ENCODE results near the gene FBXL7.

The FBXL7 gene

DNA sequence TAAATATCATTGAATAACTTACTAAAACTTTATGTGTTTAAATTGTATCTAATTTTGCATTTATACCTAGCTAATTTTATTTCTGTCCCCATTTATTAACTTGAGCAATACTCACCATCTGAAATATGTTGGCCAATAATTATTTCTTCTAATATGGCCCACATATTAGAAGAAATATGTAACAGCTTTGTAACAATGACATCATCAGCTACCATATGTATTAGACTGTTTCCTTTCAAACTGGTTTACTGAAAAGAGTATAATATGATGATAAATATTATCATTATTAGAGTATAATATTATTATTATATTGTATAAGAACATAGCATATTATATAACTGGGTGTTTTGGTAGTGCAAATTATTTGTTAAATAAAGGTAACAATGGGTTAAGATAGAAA lies 220.5 kb downstream of the FBXL7 start:
- DNase-seq = no peak

DNA sequence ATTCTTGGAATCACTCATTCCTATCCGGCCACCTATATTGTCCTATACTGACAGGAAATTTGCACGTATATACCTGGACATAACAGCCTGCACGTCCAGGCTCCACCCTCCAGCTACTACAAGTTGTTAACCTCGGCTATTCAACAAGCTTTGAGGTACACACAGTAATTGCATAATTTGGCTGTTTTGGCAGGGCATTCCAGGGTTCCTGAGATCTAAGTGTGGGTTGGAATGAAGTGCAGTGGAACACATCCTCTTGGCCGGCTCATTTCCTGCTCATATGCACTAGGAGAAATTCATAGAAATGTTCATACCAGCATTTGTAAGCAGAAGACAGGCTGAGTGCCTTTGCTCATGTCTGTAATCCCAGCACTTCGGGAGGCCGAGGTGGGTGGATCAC lies 222.3 kb downstream of the FBXL7 start:
- no peak for DNase-seq

GRCh38 chr5:15727375-15727774 lies 227.4 kb downstream of the FBXL7 start:
- DNase-seq = no peak

GRCh38 chr5:15728811-15729210 lies 228.8 kb downstream of the FBXL7 start:
- no peak for DNase-seq

- DNase-seq = no peak
These were observed 231.7 kb downstream of the FBXL7 start for GRCh38 chr5:15731699-15732098.

DNA sequence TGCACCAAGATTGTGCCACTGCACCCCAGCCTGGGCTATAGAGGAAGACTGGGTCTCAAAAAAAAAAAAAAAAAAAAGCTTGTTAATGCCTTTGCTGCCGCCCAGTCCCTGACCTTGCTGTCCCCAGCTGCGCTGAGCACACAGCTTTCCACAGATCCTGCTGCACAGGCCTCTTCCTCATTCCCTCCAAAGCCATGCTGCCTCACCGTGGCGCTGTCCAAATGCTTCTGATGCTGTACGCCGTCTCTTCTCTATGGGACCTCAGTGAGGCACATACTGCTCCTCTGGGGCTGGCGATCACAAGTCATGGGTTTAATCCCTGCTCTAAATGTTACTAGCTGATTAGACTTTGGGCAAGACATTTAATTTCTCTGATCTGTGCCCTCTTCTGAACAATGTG lies 234.1 kb downstream of the FBXL7 start:
- DNase-seq = no peak

GRCh38 chr5:15737036-15737821 lies 237.2 kb downstream of the FBXL7 start:
- DNase-seq = no peak

DNA sequence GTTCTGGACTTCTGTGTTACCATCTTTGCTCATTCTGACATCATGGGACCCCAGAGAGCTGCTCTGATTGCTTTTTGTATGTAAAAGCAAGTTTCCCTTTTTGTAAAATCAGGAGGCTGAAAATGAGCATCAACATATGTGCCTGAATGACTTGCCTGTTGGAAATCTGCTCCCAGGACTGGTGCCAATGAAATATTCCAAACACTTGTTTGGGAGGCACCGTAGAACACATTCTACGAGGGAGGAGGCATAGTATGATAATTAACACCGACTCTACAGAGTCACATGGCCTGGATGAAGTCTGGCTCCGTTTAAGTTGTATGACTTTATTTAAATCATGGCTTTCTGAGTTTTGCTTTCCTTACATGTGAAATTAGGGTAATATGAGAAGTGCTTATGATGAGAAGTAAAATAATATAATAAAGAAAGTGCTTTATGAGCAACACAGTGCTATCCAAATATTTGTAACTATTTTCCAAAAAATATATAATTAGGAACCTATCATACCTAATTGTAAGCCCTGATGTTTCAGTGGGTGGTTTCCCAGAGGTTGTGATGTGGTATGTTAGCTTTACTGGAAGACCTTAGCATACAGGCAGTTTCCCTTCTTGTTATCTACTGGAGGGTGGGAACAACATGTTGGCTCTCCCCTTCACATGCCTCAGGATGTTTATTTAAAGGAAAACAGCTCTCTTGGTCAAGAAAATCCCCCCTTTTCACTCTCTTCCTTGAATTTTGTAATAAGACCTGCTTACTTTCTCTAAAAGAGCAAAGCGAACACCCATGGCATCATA lies 238.1 kb downstream of the FBXL7 start:
- DNase-seq = no peak

GRCh38 chr5:15740383-15740782 lies 240.4 kb downstream of the FBXL7 start:
- DNase-seq = no peak

GRCh38 chr5:15741591-15741990 lies 241.6 kb downstream of the FBXL7 start:
- DNase-seq = no peak

DNA sequence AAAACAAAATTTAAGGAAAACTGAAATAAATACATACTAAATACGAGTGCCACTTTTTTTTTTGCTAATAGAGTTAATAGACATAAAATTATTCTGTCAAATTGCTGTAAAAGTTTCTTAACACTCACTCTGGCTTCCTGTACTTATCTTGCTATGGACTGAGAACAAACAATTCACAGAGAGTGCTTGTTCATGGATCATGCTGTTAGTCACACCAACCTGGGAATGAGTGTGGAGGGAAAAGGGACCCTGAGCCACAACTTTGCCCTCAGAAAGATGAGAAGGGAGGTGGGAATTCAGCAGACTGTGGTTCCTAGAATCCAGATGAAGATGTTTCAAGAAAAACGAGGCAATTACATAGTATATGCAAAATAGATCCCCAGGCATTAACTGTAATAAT lies 246.9 kb downstream of the FBXL7 start:
- DNase-seq = no peak

- DNase-seq = no peak
These were observed 248.3 kb downstream of the FBXL7 start for GRCh38 chr5:15748266-15748665.

DNA sequence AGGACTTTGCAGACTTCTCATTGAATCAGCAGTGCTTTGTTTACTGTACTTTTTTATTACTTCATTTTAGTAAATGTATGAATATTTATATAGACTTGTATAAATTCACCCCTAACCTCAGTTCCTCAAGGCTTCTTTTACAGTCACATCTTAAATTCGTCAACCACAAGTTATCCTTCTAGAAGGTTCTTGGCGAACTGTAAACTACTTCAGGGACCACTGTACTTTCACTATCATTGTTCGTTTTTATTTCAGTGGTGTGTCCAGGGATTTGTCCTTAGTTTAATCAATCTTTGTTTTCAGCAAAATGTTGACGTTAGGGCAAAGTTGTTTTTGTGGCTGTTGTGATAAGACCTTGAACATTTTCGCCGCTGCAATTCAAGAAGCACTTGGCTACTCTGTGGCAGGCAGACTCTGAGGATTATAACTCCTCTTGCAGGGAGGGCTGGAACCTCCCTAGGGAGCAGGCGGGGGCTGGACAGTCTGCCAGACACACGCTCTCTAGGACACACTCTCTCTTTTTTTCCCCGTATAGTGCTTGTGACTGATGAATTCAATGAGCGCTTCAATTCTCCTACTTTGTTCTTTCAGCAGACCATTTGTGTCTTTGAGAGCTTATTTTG lies 252.8 kb downstream of the FBXL7 start:
- DNase-seq = no peak

- no peak for DNase-seq
These were observed 253.8 kb downstream of the FBXL7 start for GRCh38 chr5:15753752-15754151.

DNA sequence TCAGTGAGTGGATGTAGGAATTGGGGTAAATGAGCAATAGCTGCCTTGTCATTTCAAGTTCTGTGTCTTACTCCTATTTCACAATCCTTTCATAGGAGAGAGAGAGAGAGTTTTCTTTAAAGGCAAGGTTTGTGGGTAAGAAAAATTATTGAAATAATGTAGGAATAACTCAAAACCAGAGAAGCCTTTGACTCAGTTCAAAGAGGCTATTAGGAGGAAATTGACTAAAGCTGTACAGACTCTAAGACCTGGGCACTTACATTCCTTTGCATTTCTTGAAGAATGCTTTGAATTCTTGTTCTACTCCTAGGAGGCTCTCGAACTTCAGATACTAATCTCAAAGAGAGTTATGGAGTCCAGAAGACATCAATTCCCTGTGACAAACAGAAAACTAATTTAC lies 257.1 kb downstream of the FBXL7 start:
- DNase-seq = no peak

DNA sequence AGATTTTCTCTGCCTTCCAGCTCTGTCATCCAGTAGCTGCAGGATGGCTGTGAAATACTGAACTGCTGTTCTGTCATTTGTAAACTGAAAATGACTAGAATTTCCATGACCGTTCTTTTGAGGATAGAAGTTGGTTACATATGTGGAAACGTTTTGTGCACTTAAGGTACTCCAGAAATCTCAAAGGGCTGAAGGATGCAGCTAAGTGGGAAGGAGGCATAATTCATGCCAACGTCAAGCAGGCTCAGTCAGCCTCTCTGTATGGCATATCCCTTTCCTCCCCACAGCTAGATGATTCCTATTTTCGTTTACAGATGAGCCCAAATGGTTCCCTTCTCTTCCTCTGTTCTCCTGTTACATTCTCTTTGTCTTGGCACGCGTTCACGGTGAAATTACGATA lies 257.6 kb downstream of the FBXL7 start:
- DNase-seq = no peak

DNA sequence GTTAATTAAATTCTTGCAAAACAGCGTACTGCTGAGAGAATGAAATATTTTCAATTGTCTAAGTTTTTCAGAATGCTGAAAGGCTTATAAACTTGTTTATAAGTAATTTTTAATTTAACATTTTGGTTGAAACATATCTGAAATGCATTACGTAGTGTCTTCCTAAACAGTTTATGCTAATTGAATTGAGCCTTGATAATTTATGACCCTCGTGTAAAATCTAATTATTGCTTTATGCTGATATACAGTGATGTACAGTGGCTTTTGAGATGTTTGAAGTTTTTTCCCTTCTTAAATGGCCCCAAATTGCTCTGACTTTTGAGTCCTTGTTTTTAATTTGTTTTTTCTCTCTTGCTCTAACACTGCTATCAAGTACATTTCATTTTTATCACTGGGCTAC lies 262.7 kb downstream of the FBXL7 start:
- DNase-seq = no peak

- DNase-seq = no peak
These were observed 263.8 kb downstream of the FBXL7 start for GRCh38 chr5:15763754-15764153.

- no peak for DNase-seq
These were observed 269.0 kb downstream of the FBXL7 start for GRCh38 chr5:15768936-15769335.

- DNase-seq = no peak
These were observed 272.2 kb downstream of the FBXL7 start for GRCh38 chr5:15772131-15772530.

- no peak for DNase-seq
These were observed 274.7 kb downstream of the FBXL7 start for GRCh38 chr5:15774632-15775031.

- no peak for DNase-seq
These were observed 276.4 kb downstream of the FBXL7 start for GRCh38 chr5:15776346-15776745.

DNA sequence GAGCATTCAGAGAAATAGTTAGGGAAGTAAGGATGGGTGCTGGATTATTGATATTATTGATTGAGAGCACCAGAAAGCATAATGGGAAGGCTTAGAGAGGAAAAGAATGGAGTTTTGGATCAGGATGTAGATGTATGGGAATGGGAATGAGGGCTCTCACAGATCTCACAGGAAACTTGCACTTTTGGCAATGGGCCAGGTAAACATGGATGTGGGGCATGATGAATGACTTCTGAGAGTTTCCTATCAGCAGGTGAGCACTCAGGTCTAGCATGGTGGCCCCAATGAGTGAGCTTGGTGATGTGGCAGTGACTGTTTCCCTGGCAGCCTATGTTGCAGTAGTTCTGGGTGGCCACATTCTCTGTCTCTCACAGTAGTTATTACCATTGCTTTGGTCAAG lies 283.8 kb downstream of the FBXL7 start:
- no peak for DNase-seq

GRCh38 chr5:15785531-15785981 lies 285.6 kb downstream of the FBXL7 start:
- no peak for DNase-seq

Measured in stimulated activated CD4-positive, alpha-beta T cell treated with anti-CD3 and anti-CD28 coated beads, Interleukin-15, amount 100 ng/mL, for 24 hours (primary cell).